K562 (cell line): ENCODE measurements around the gene SLC17A9. TPM values are rescaled to one million over a fixed set of nuclear protein-coding genes. Genes with fewer than 3 reads are reported as not detected.

ENCODE experiments used
- ARID4B ChIP-seq: sonication (generic); formaldehyde crosslinking; IDR thresholded peaks from 2 replicates; pipeline ENCODE4 v1.8.0; 2022; ENCODE audit warnings: mild to moderate bottlenecking, missing genetic modification reagents
- ILF3 ChIP-seq: fragments of 450-650 bp; IDR thresholded peaks from 2 replicates; pipeline ENCODE4 v1.6.1; 2018; ENCODE audit warnings: antibody characterized with exemption, mild to moderate bottlenecking, moderate library complexity, borderline replicate concordance
- MAZ ChIP-seq, 2 experiments: fragments of 450-650 bp in 1 of 2; sonication (generic) in 1 of 2; formaldehyde crosslinking; IDR thresholded peaks in 1 of 2; conservative IDR thresholded peaks in 1 of 2; 2 replicates each; pipeline versions ENCODE4 v1.4.0 to v1.5.0; 2020; ENCODE audit warnings: mild to moderate bottlenecking in 1 of 2, missing genetic modification reagents in 1 of 2
- NR0B1 ChIP-seq: fragments of 450-650 bp; IDR thresholded peaks from one replicate; pipeline ENCODE4 v1.6.1; 2018; ENCODE audit warnings: mild to moderate bottlenecking, moderate library complexity; ENCODE audit not compliant: partially characterized antibody
- PBX2 ChIP-seq, 2 experiments: IDR thresholded peaks in 1 of 2; conservative IDR thresholded peaks in 1 of 2; 2 replicates each; pipeline ENCODE4 v1.6.1; 2016; ENCODE audit warnings: low read depth in 2 of 2, mild to moderate bottlenecking in 1 of 2, missing compliant biosample characterization in 1 of 2, missing genetic modification characterization in 1 of 2, moderate library complexity in 1 of 2
- TAL1 ChIP-seq: fragments of 450-650 bp; IDR thresholded peaks from 2 replicates; pipeline ENCODE4 v1.6.1; 2016; ENCODE audit warnings: mild to moderate bottlenecking
- UBTF ChIP-seq, 2 experiments: IDR thresholded peaks; 2 replicates each; pipeline ENCODE4 v1.6.1; 2012; ENCODE audit warnings: improper control_type of control experiment in 2 of 2, low read depth in 2 of 2, low read length in 2 of 2, borderline replicate concordance in 1 of 2
- YY1 ChIP-seq, 3 experiments: IDR thresholded peaks; 2 replicates each; pipeline ENCODE4 v1.6.1; 2011; ENCODE audit warnings: low read length in 2 of 3, mild to moderate bottlenecking in 2 of 3, moderate library complexity in 2 of 3, borderline replicate concordance in 1 of 3, control low read depth in 1 of 3, low read depth in 1 of 3; ENCODE audit not compliant: insufficient read depth in 3 of 3, insufficient replicate concordance in 2 of 3, control insufficient read depth in 1 of 3, insufficient read length in 1 of 3; ENCODE audit errors: extremely low read depth in 1 of 3
- polyA plus RNA-seq, 8 experiments: library from polyadenylated mRNA; depleted of rRNA in 4 of 8; stranded (reverse) in 5 of 8; unstranded in 3 of 8; fragments of >200 nt; fragmentation: Nextera tagmentation in 2 of 8; fragmentation: Illumina TruSeq in 1 of 8; extraction: Ambion mirVana in 2 of 8; extraction: Trizol in 1 of 8; gene quantifications; 2 replicates each; pipeline versions ENCODE4 v1.2.1 to v1.2.3, GENCODE V29; 2011 to 2014; ENCODE audit warnings: inconsistent platforms in 1 of 8, missing spikeins in 1 of 8
- total RNA-seq, 7 experiments: library from RNA; depleted of rRNA in 6 of 7; stranded (reverse); fragments of >200 nt in 6 of 7; fragmentation: Illumina TruSeq in 2 of 7; extraction: Trizol in 2 of 7; gene quantifications; 2 replicates each; pipeline versions ENCODE4 v1.2.1 to v1.2.3, GENCODE V29; 2011 to 2021; ENCODE audit warnings: low replicate concordance in 1 of 7

The SLC17A9 gene
- total and polyA plus RNA-seq, 9 of the 15 experiments (the other 6 are each of a cell fraction or from before 2014, with no cell fraction given) = 0.04 to 0.31 TPM; not detected in 7

- TF ChIP-seq NR0B1 (no peak), PBX2 (CRISPR knock-in tag; IDR thresholded peaks at IDR 0.05; ENCODE audit: low read depth) (no peak), PBX2 (tag; conservative IDR thresholded peaks at IDR 0.05; ENCODE audit: low read depth) (no peak), TAL1 (no peak), ILF3 (no peak), ARID4B (peak; percentile 4; the same call in 1 of the 2 replicates), UBTF (IDR thresholded peaks at IDR 0.05; ENCODE audit: borderline replicate concordance in 1 of 2, low read depth in 2 of 2, low read length in 2 of 2) (peak in 1 of 2 experiments; percentile 62; a peak in 1 of 4 replicates), MAZ (CRISPR knock-in tag; conservative IDR thresholded peaks at IDR 0.05 in 1 of 2, IDR thresholded peaks at IDR 0.05 in 1 of 2) (peak in 1 of 2 experiments; percentile 65; a peak in 1 of 4 replicates), YY1 (IDR thresholded peaks at IDR 0.05; ENCODE audit: borderline replicate concordance in 1 of 3, control insufficient read depth in 1 of 3, extremely low read depth in 1 of 3, insufficient read depth in 3 of 3, insufficient read length in 1 of 3, insufficient replicate concordance in 2 of 3, low read depth in 1 of 3, low read length in 2 of 3) (peak in 2 of 3 experiments; percentile 41 to 79)
Observed at GRCh38 chr20:62938105-62938888, 14.2 kb upstream of the SLC17A9 start, which contains the start of gene GID8 (continued).
